Esophagus squamous epithelium (tissue), 5 donors: Measurements from ENCODE around the gene KCNS3. TPM values are rescaled to one million over a fixed set of nuclear protein-coding genes. Genes with fewer than 3 reads are reported as not detected.
A peak's percentile ranks its signal among the peaks of the same experiment; 100 is the strongest.

Experiments used
- DNase-seq: peaks from one replicate; lab custom pipeline; 2025; lab: John Stamatoyannopoulos, UW
- H3K27ac ChIP-seq, 4 donors: fragments of 200-600 bp; sonication (generic); one replicate each; pipeline ENCODE4 v1.5.1; 2016 to 2019; ENCODE audit warnings: mild to moderate bottlenecking in 1 of 4
- H3K27me3 ChIP-seq, 4 donors: fragments of 200-600 bp; sonication (generic); 1 replicate in 3 of 4; 2 replicates in 1 of 4; pipeline versions ENCODE4 v1.5.1 to v1.6.0; 2017 to 2021; ENCODE audit warnings: antibody characterized with exemption in 1 of 4
- H3K36me3 ChIP-seq, 3 donors: fragments of 200-600 bp; sonication (generic); one replicate each; pipeline ENCODE4 v1.5.1; 2016 to 2019
- H3K4me1 ChIP-seq, 3 donors: fragments of 200-600 bp; sonication (generic); one replicate each; pipeline ENCODE4 v1.5.1; 2017 to 2019
- H3K4me3 ChIP-seq, 4 donors: fragments of 200-600 bp; sonication (generic); 1 replicate in 3 of 4; 2 replicates in 1 of 4; pipeline ENCODE4 v1.5.1; 2016 to 2019; ENCODE audit warnings: mild to moderate bottlenecking in 2 of 4, moderate library complexity in 1 of 4
- H3K9me3 ChIP-seq, 3 donors: fragments of 200-600 bp; sonication (generic); one replicate each; pipeline ENCODE4 v1.5.1; 2016 to 2019
- POLR2A ChIP-seq, 4 donors: fragments of 450-650 bp; IDR thresholded peaks; one replicate each; pipeline ENCODE4 v1.6.1; 2017; ENCODE audit warnings: antibody characterized with exemption in 4 of 4, mild to moderate bottlenecking in 4 of 4, moderate library complexity in 3 of 4
- WGBS, 2 donors: methylation state at CpG; one replicate each; pipeline ENCODE4 v1.1.5; 2018; 5-methylcytosine and 5-hydroxymethylcytosine counted together
- intact Hi-C: fragments of 100-400 bp; cut with DNase I; formaldehyde crosslinking; loops from one replicate; pipeline ENCODE4 v1.15.0; 2022
- total RNA-seq, 4 donors: library from RNA; depleted of rRNA; stranded (reverse); fragments of >200 nt; gene quantifications; one replicate each; pipeline ENCODE4 v1.1.0, GENCODE V29; 2016
- TF ChIP-seq, protein P1 (sequence below), 6 experiments: fragments of 450-650 bp in 4 of 6; fragments of 200-600 bp in 2 of 6; sonication (generic) in 2 of 6; IDR thresholded peaks; one replicate each; pipeline ENCODE4 v1.5.1; 2016 to 2019; ENCODE audit warnings: antibody characterized with exemption in 6 of 6, mild to moderate bottlenecking in 4 of 6, moderate library complexity in 4 of 6
- donor health status: DM: yes; HTN: yes; CAD: no.

The KCNS3 gene
- total RNA-seq: 10 to 100 TPM in 3 of 4 donors, 1 to 10 TPM in 1; 8.6 to 33.5 (median 21.5) TPM

DNA sequence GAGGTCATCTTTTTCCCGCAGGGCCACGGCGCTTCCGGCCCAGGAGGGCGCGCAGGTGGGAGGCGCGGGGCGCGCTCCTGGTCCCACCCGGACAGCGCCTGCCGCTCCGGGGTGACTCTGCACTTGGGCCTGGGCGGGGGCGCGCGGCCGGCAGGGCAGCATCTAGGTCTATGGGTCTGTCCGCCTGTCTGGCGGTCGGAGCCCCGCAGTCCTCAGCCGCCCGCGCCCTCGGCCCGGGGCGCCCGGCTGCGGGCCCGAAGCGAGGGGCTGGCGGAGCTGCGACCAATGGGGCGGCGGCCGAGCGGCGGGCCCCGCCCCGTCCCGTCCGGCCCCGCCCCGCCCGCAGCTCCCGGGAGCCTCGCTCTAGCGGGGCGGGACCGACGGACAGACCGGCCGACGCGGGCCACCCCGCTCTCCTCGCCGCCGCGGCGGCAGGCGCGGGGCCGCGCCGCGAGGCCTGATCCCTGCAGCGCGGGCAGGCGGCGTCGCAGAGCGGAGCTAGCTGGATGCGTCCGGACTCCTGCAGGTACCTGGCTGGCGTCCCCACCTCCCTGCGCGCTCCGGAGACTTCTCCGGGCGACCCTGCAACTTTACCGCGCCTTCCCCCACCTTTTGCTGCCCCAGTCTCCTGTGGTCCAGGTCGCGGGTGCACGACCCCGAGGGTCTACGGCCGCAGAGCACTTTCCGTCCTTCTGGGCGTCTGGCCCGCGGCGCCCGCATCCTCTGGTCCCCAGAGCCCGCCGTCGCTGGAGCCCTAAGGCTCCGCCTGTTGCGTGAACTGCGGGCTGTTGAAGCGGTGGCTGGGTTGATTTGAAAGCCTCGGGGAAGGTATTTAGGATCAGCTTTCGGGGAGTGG, at the start of gene KCNS3:
Gene KCNS3 (plus strand): TSS at position 387 of the 856 bp plus-strand sequence. CDS start 52,342 bp downstream, outside the sequence.
- TF ChIP-seq POLR2A (IDR thresholded peaks at IDR 0.05): peak in 2 of 4 donors; percentile 39 to 57
- TF ChIP-seq, protein P1, sequence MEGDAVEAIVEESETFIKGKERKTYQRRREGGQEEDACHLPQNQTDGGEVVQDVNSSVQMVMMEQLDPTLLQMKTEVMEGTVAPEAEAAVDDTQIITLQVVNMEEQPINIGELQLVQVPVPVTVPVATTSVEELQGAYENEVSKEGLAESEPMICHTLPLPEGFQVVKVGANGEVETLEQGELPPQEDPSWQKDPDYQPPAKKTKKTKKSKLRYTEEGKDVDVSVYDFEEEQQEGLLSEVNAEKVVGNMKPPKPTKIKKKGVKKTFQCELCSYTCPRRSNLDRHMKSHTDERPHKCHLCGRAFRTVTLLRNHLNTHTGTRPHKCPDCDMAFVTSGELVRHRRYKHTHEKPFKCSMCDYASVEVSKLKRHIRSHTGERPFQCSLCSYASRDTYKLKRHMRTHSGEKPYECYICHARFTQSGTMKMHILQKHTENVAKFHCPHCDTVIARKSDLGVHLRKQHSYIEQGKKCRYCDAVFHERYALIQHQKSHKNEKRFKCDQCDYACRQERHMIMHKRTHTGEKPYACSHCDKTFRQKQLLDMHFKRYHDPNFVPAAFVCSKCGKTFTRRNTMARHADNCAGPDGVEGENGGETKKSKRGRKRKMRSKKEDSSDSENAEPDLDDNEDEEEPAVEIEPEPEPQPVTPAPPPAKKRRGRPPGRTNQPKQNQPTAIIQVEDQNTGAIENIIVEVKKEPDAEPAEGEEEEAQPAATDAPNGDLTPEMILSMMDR (IDR thresholded peaks at IDR 0.05): no peak
- no peak for DNase-seq
- no peaks in the 10 kb centered on the region for H3K36me3 ChIP-seq
- peak within 1 kb of the TSS; percentile 53 to 73 (median 70) for H3K4me3 ChIP-seq
- H3K9me3 ChIP-seq: no peaks in the 10 kb centered on the region
- peaks cover 10 to 34% (median 19%) of the 10 kb centered on the region in 3 donors for H3K4me1 ChIP-seq
- intact Hi-C loops: no loop called here
- 0% methylated on average over 2 of the region's 106 CpGs; no CpG with 5 or more reads in 1 of the 2 donors for WGBS, 2 donors
- H3K27ac ChIP-seq: peak within 1 kb of the TSS; percentile 55 to 83 (median 74)
- H3K27me3 ChIP-seq: peaks cover 0 to 57% (median 0%) of the 10 kb centered on the region in 4 donors

DNA sequence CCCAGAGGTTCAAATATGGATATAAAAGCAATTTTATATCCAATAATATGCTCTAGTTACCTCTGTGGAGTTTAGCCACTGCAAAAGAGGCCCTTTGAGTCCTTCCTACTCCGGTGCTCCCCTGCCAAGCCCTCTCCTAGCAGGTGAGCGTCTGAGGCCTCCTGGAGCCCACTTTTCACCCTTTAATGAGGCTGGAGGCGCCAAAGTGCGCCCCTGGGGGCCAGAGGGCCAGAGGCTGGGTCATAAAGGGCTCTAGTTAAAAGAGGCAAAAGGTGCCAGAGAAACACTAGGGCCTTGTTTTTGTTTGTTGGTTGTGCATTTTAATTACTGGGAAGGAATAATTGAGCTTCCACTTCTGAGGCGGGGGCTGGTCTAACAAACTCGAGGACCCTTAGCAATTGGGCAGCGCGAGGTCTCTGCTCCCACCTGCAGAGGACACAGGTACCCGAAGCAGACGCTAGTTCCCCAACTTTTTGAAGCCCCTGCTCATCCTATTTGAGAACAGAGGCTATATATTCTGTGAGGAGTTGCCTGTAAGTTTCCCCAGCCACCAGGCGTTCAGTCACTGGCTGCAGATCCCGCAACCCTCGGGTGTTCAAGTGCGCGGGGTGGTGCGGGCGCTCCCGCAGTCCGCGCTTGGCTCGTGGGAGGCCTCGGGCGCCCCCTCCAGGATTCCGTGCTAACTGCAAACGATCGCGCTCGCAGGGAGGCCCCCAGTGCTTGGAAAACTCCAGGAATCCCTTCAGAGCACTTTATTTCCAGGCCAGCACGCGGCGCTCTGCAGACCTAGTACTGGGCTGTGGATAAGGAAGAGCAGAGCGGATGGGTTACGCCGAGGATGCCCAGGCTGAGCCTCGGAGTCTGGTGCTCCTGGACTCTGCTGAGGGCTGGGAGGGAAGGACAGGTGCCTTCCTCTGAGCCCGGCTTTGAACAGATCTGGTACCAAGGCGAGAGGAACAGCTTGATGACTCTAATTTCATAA, 48.1 kb upstream of the KCNS3 start:
- no peak overlapping the region for H3K27ac ChIP-seq
- H3K9me3 ChIP-seq: no peaks in the 10 kb centered on the region
- TF ChIP-seq, protein P1 (IDR thresholded peaks at IDR 0.05): peak; percentile 77 to 91 (median 80)
- no peak for TF ChIP-seq POLR2A (IDR thresholded peaks at IDR 0.05)
- peaks cover 6 to 27% (median 14%) of the 10 kb centered on the region in 3 donors for H3K4me1 ChIP-seq
- no peaks in the 10 kb centered on the region for H3K36me3 ChIP-seq
- no peak for DNase-seq
- intact Hi-C loops: no loop called here
- H3K4me3 ChIP-seq: peak overlapping the region in 2 of 4 donors; percentile 15 to 52
- peaks cover 0 to 62% (median 0%) of the 10 kb centered on the region in 4 donors for H3K27me3 ChIP-seq
- WGBS, 2 donors: 17 to 40% methylated on average over 1 to 36 of the region's 37 CpGs

GRCh38 chr2:17835516-17835915, 43.0 kb upstream of the KCNS3 start:
- WGBS, 2 donors: 50 to 88% methylated on average over 2 of the region's 2 CpGs
- no peak overlapping the region for H3K27ac ChIP-seq
- intact Hi-C loops: no loop called here
- H3K9me3 ChIP-seq: no peaks in the 10 kb centered on the region
- TF ChIP-seq POLR2A (IDR thresholded peaks at IDR 0.05): no peak
- TF ChIP-seq, protein P1 (IDR thresholded peaks at IDR 0.05): no peak
- H3K4me1 ChIP-seq: peaks cover 4 to 5% (median 5%) of the 10 kb centered on the region in 3 donors
- H3K36me3 ChIP-seq: no peaks in the 10 kb centered on the region
- no peak overlapping the region for H3K4me3 ChIP-seq
- peaks cover 0 to 39% (median 0%) of the 10 kb centered on the region in 4 donors for H3K27me3 ChIP-seq
- DNase-seq: no peak

- H3K27ac ChIP-seq: no peak overlapping the region
- H3K9me3 ChIP-seq: no peaks in the 10 kb centered on the region
- intact Hi-C loops: no loop called here
- DNase-seq: no peak
- H3K4me3 ChIP-seq: no peak overlapping the region
- H3K36me3 ChIP-seq: no peaks in the 10 kb centered on the region
- no peaks in the 10 kb centered on the region for H3K4me1 ChIP-seq
- H3K27me3 ChIP-seq: peaks cover 0 to 23% (median 0%) of the 10 kb centered on the region in 4 donors
- TF ChIP-seq POLR2A (IDR thresholded peaks at IDR 0.05): no peak
- TF ChIP-seq, protein P1 (IDR thresholded peaks at IDR 0.05): no peak
- WGBS, 2 donors: 84 to 93% methylated on average over 2 of the region's 2 CpGs
These were observed 38.5 kb upstream of the KCNS3 start for GRCh38 chr2:17839959-17840358.
